ENCODE measurements around the gene CDH4.

Gene CDH4

DNA sequence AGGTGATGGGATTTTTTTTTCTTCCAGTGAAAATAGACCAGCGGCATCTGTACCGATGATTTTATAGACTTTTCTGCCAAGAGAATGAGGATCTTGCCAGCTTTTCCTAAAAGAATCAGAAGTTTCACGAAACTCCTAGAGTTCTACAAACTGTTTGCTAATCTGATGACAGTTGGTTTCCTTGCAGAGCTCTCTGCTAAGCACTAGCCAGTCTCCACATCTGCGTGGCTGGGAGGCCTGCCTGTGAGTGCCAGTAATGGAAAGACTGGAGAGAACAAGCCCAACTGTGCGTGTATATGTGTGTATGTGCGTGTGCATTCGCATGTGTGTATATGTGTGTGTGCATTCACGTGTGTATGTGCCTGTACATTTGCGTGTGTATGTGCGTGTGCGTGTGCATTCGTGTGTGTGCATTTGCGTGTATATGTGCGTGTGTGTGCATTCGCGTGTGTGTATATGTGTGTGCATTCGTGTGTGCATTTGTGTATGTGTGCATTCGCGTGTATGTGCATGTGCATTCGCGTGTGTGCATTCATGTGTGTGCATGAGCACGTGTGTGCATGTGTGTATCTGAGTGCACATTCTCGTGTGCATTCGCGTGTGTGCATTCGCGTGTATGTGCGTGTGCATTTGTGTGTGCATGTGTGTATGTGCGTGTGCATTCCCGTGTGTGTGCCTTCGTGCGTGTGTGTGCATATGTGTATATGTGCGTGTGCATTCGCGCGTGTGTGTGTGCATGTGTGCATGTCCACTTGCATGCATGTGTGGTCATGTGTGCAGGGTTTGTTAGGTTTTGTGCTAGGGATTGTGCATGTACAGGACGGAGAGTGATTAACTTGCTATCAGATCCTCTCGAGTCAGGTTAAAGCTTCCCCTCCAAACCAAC is 434.2 kb downstream of the CDH4 start:
- H3K4me1 ChIP-seq (ENCODE audit: control insufficient read depth, insufficient read depth, low read length): no peaks in the 10 kb centered on the region
- no peaks in the 10 kb centered on the region for H3K36me3 ChIP-seq (ENCODE audit: control insufficient read depth, insufficient read depth, low read length)
- no peak overlapping the region for H3K4me3 ChIP-seq (ENCODE audit: low read depth, low read length)
- no peaks in the 10 kb centered on the region for H3K9me3 ChIP-seq (ENCODE audit: control insufficient read depth, insufficient read depth, low read depth, low read length)
- peaks cover 50% of the 10 kb centered on the region for H3K27me3 ChIP-seq (ENCODE audit: control insufficient read depth, insufficient read depth, low read length)
- no peak overlapping the region for H3K9ac ChIP-seq (ENCODE audit: low read length)
- no peak overlapping the region for H3K27ac ChIP-seq (ENCODE audit: low read depth, low read length)

DNA sequence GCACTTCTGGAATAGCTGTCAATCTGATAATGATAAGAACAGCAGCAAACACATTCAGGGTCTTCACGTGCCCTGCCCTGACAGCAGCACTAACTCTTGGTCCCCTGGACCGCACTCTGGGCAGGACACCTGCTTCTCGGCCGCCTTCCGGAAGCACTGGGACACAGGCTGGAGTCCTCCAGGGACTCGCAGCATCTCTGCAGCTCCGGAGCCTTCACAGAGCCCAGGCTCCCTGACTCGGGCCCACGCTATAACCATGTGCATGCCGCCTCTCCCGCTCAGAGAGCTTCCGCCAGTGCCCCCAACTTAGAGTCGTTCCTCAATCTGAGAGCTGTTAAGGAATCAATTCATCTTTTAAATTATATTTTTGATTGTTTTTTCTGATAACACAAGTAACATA is 436.4 kb downstream of the CDH4 start:
- Histone ChIP-seq H3K27me3 (ENCODE audit: control insufficient read depth, insufficient read depth, low read length) (peaks cover 39% of the 10 kb centered on the region), H3K9me3 (ENCODE audit: control insufficient read depth, insufficient read depth, low read depth, low read length) (no peaks in the 10 kb centered on the region), H3K4me1 (ENCODE audit: control insufficient read depth, insufficient read depth, low read length) (no peaks in the 10 kb centered on the region), H3K36me3 (ENCODE audit: control insufficient read depth, insufficient read depth, low read length) (no peaks in the 10 kb centered on the region), H3K4me3 (ENCODE audit: low read depth, low read length) (no peak overlapping the region), H3K27ac (ENCODE audit: low read depth, low read length) (no peak overlapping the region), H3K9ac (ENCODE audit: low read length) (no peak overlapping the region)

DNA sequence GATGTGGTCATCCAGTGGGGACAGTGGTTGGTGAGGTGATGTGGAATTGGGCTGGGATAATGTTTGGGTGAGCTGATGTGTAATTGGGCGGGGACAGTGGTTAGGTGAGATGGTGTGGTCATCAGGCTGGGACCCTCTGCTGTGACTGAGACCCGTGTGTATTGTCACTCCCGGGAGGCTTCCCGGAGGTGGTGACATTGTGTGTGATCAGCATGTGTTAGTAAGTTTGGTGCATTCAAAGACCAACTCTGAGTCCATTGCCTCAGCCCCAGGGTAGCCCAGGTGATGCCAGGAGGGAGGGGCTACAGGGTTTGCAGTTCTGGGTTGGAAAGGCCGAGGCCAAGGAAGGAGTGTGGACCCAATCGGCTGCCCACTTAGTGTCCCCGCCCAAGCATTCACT is 438.1 kb downstream of the CDH4 start:
- no peaks in the 10 kb centered on the region for H3K4me1 ChIP-seq (ENCODE audit: control insufficient read depth, insufficient read depth, low read length)
- H3K4me3 ChIP-seq (ENCODE audit: low read depth, low read length): no peak overlapping the region
- H3K36me3 ChIP-seq (ENCODE audit: control insufficient read depth, insufficient read depth, low read length): no peaks in the 10 kb centered on the region
- no peaks in the 10 kb centered on the region for H3K9me3 ChIP-seq (ENCODE audit: control insufficient read depth, insufficient read depth, low read depth, low read length)
- peaks cover 34% of the 10 kb centered on the region for H3K27me3 ChIP-seq (ENCODE audit: control insufficient read depth, insufficient read depth, low read length)
- H3K27ac ChIP-seq (ENCODE audit: low read depth, low read length): no peak overlapping the region
- H3K9ac ChIP-seq (ENCODE audit: low read length): no peak overlapping the region

GRCh38 chr20:61690993-61691838 is 439.2 kb downstream of the CDH4 start:
- peaks cover 30% of the 10 kb centered on the region for H3K27me3 ChIP-seq (ENCODE audit: control insufficient read depth, insufficient read depth, low read length)
- no peaks in the 10 kb centered on the region for H3K36me3 ChIP-seq (ENCODE audit: control insufficient read depth, insufficient read depth, low read length)
- no peak overlapping the region for H3K4me3 ChIP-seq (ENCODE audit: low read depth, low read length)
- no peak overlapping the region for H3K9ac ChIP-seq (ENCODE audit: low read length)
- no peak overlapping the region for H3K27ac ChIP-seq (ENCODE audit: low read depth, low read length)
- H3K4me1 ChIP-seq (ENCODE audit: control insufficient read depth, insufficient read depth, low read length): no peaks in the 10 kb centered on the region
- H3K9me3 ChIP-seq (ENCODE audit: control insufficient read depth, insufficient read depth, low read depth, low read length): no peaks in the 10 kb centered on the region

GRCh38 chr20:61691978-61692377 is 439.9 kb downstream of the CDH4 start:
- Histone ChIP-seq H3K4me1 (ENCODE audit: control insufficient read depth, insufficient read depth, low read length) (no peaks in the 10 kb centered on the region), H3K4me3 (ENCODE audit: low read depth, low read length) (no peak overlapping the region), H3K27ac (ENCODE audit: low read depth, low read length) (no peak overlapping the region), H3K9me3 (ENCODE audit: control insufficient read depth, insufficient read depth, low read depth, low read length) (no peaks in the 10 kb centered on the region), H3K36me3 (ENCODE audit: control insufficient read depth, insufficient read depth, low read length) (no peaks in the 10 kb centered on the region), H3K9ac (ENCODE audit: low read length) (no peak overlapping the region), H3K27me3 (ENCODE audit: control insufficient read depth, insufficient read depth, low read length) (peaks cover 26% of the 10 kb centered on the region)

DNA sequence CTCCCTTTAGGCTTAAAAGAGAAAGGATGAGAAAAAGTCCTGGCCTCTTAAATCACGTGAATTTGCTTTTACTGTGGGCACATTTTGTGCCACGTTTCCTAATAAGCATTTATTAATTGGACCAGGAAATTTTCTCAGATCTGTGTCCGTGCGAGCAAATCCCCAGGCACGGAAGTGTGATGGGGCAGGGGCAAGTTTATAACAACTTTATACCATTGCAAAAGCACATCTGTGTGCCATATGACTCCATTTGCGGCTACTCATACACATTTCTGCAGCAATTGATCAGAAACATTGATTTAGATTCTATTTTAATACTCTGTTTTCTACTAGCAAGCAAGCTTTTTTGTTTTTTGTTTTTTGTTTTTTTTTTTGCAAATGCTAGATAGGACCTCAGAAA is 440.4 kb downstream of the CDH4 start:
- H3K27ac ChIP-seq (ENCODE audit: low read depth, low read length): no peak overlapping the region
- no peaks in the 10 kb centered on the region for H3K4me1 ChIP-seq (ENCODE audit: control insufficient read depth, insufficient read depth, low read length)
- no peak overlapping the region for H3K9ac ChIP-seq (ENCODE audit: low read length)
- H3K27me3 ChIP-seq (ENCODE audit: control insufficient read depth, insufficient read depth, low read length): peaks cover 26% of the 10 kb centered on the region
- H3K4me3 ChIP-seq (ENCODE audit: low read depth, low read length): no peak overlapping the region
- H3K36me3 ChIP-seq (ENCODE audit: control insufficient read depth, insufficient read depth, low read length): no peaks in the 10 kb centered on the region
- H3K9me3 ChIP-seq (ENCODE audit: control insufficient read depth, insufficient read depth, low read depth, low read length): no peaks in the 10 kb centered on the region

- Histone ChIP-seq H3K4me3 (ENCODE audit: low read depth, low read length) (no peak overlapping the region), H3K9ac (ENCODE audit: low read length) (no peak overlapping the region), H3K36me3 (ENCODE audit: control insufficient read depth, insufficient read depth, low read length) (no peaks in the 10 kb centered on the region), H3K27ac (ENCODE audit: low read depth, low read length) (no peak overlapping the region), H3K27me3 (ENCODE audit: control insufficient read depth, insufficient read depth, low read length) (peaks cover 26% of the 10 kb centered on the region), H3K4me1 (ENCODE audit: control insufficient read depth, insufficient read depth, low read length) (no peaks in the 10 kb centered on the region), H3K9me3 (ENCODE audit: control insufficient read depth, insufficient read depth, low read depth, low read length) (no peaks in the 10 kb centered on the region)
Observed at GRCh38 chr20:61693055-61693600, 441.1 kb downstream of the CDH4 start.

GRCh38 chr20:61694682-61695081 is 442.6 kb downstream of the CDH4 start:
- H3K9ac ChIP-seq (ENCODE audit: low read length): no peak overlapping the region
- H3K36me3 ChIP-seq (ENCODE audit: control insufficient read depth, insufficient read depth, low read length): no peaks in the 10 kb centered on the region
- peaks cover 25% of the 10 kb centered on the region for H3K27me3 ChIP-seq (ENCODE audit: control insufficient read depth, insufficient read depth, low read length)
- no peak overlapping the region for H3K4me3 ChIP-seq (ENCODE audit: low read depth, low read length)
- H3K4me1 ChIP-seq (ENCODE audit: control insufficient read depth, insufficient read depth, low read length): no peaks in the 10 kb centered on the region
- no peaks in the 10 kb centered on the region for H3K9me3 ChIP-seq (ENCODE audit: control insufficient read depth, insufficient read depth, low read depth, low read length)
- H3K27ac ChIP-seq (ENCODE audit: low read depth, low read length): no peak overlapping the region

DNA sequence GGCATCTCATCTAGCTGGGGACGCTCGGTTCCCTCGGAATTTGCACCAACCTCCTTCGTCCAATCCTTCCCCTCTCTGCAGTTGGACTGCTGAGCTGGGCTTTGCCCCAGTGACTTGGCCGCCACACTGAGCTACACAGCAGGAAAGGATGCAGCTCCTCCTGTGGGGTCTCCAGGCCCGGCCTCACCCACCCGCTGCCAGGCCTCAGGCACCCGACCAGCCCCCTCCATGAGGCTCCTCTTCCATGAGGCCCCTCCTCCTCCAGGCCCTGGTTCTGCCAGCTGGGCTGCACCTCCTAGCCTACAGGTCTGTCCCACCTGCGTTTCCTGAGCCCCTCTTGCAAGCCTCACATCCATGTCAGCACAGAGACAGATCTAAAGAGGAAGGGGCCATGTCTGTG is 443.7 kb downstream of the CDH4 start:
- no peak overlapping the region for H3K27ac ChIP-seq (ENCODE audit: low read depth, low read length)
- H3K36me3 ChIP-seq (ENCODE audit: control insufficient read depth, insufficient read depth, low read length): no peaks in the 10 kb centered on the region
- H3K9me3 ChIP-seq (ENCODE audit: control insufficient read depth, insufficient read depth, low read depth, low read length): no peaks in the 10 kb centered on the region
- H3K4me1 ChIP-seq (ENCODE audit: control insufficient read depth, insufficient read depth, low read length): no peaks in the 10 kb centered on the region
- no peak overlapping the region for H3K4me3 ChIP-seq (ENCODE audit: low read depth, low read length)
- H3K9ac ChIP-seq (ENCODE audit: low read length): no peak overlapping the region
- peaks cover 15% of the 10 kb centered on the region for H3K27me3 ChIP-seq (ENCODE audit: control insufficient read depth, insufficient read depth, low read length)

GRCh38 chr20:61696181-61696735 is 444.2 kb downstream of the CDH4 start:
- H3K27me3 ChIP-seq (ENCODE audit: control insufficient read depth, insufficient read depth, low read length): peaks cover 19% of the 10 kb centered on the region
- H3K27ac ChIP-seq (ENCODE audit: low read depth, low read length): no peak overlapping the region
- no peak overlapping the region for H3K9ac ChIP-seq (ENCODE audit: low read length)
- H3K36me3 ChIP-seq (ENCODE audit: control insufficient read depth, insufficient read depth, low read length): no peaks in the 10 kb centered on the region
- H3K4me3 ChIP-seq (ENCODE audit: low read depth, low read length): no peak overlapping the region
- no peaks in the 10 kb centered on the region for H3K9me3 ChIP-seq (ENCODE audit: control insufficient read depth, insufficient read depth, low read depth, low read length)
- H3K4me1 ChIP-seq (ENCODE audit: control insufficient read depth, insufficient read depth, low read length): no peaks in the 10 kb centered on the region
